Measurements from ENCODE around the gene ACP1. TPM values are rescaled to one million over a fixed set of nuclear protein-coding genes. Genes with fewer than 3 reads are reported as not detected.

The ACP1 gene
- total RNA-seq, 4 donors from 2014 or later = 54.0 to 81.5 (median 73.8) TPM

- DNase-seq (ENCODE audit: extremely low spot score) = no peak
- intact Hi-C loops (cut with DNase I) = no loop called here
- no peaks in the 10 kb centered on the region for H3K4me1 ChIP-seq
- peaks cover 4 to 38% (median 7%) of the 10 kb centered on the region in 4 donors for H3K36me3 ChIP-seq
- H3K27me3 ChIP-seq = no peaks in the 10 kb centered on the region
- TF ChIP-seq POLR2A (IDR thresholded peaks at IDR 0.05; ENCODE audit: low read depth) (no peak), POLR2AphosphoS5 (IDR thresholded peaks at IDR 0.05) (no peak), EP300 (IDR thresholded peaks at IDR 0.05) (no peak), CTCF (IDR thresholded peaks at IDR 0.05) (no peak)
- 90% methylated on average over 6 of the region's 6 CpGs for WGBS
- H3K9me3 ChIP-seq = no peaks in the 10 kb centered on the region
- H3K4me3 ChIP-seq = no peak overlapping the region
- H3K27ac ChIP-seq (replicated peaks in 1 of 4) = no peak overlapping the region
These were observed 12.6 kb upstream of the ACP1 start for GRCh38 chr2:252001-252602.

GRCh38 chr2:253202-253638, 11.5 kb upstream of the ACP1 start:
- Histone ChIP-seq H3K9me3 (peaks cover 0 to 6% (median 0%) of the 10 kb centered on the region in 4 donors), H3K4me1 (no peaks in the 10 kb centered on the region), H3K27ac (replicated peaks in 1 of 4) (no peak overlapping the region), H3K4me3 (no peak overlapping the region), H3K27me3 (no peaks in the 10 kb centered on the region), H3K36me3 (peaks cover 0 to 30% (median 7%) of the 10 kb centered on the region in 4 donors)
- intact Hi-C loops (cut with DNase I) = no loop called here
- WGBS = 92% methylated on average over 8 of the region's 8 CpGs
- no peak for DNase-seq (ENCODE audit: extremely low spot score)
- TF ChIP-seq EP300 (IDR thresholded peaks at IDR 0.05) = no peak
- no peak for TF ChIP-seq POLR2AphosphoS5 (IDR thresholded peaks at IDR 0.05)
- no peak for TF ChIP-seq CTCF (IDR thresholded peaks at IDR 0.05)
- TF ChIP-seq POLR2A (IDR thresholded peaks at IDR 0.05; ENCODE audit: low read depth) = no peak

GRCh38 chr2:254241-254640, 10.5 kb upstream of the ACP1 start:
- 42% methylated on average over 7 of the region's 7 CpGs for WGBS
- DNase-seq (ENCODE audit: extremely low spot score) = no peak
- no peak overlapping the region for H3K4me3 ChIP-seq
- H3K27ac ChIP-seq (replicated peaks in 1 of 4) = no peak overlapping the region
- no peaks in the 10 kb centered on the region for H3K4me1 ChIP-seq
- TF ChIP-seq CTCF (IDR thresholded peaks at IDR 0.05) = no peak
- TF ChIP-seq POLR2A (IDR thresholded peaks at IDR 0.05; ENCODE audit: low read depth) = no peak
- no peak for TF ChIP-seq POLR2AphosphoS5 (IDR thresholded peaks at IDR 0.05)
- TF ChIP-seq EP300 (IDR thresholded peaks at IDR 0.05) = no peak
- peaks cover 0 to 22% (median 6%) of the 10 kb centered on the region in 4 donors for H3K36me3 ChIP-seq
- intact Hi-C loops (cut with DNase I) = no loop called here
- peaks cover 0 to 6% (median 0%) of the 10 kb centered on the region in 4 donors for H3K9me3 ChIP-seq
- H3K27me3 ChIP-seq = no peaks in the 10 kb centered on the region

- intact Hi-C loops (cut with DNase I) = no loop called here
- WGBS = 96% methylated on average over 2 of the region's 2 CpGs
- H3K9me3 ChIP-seq = peaks cover 0 to 6% (median 0%) of the 10 kb centered on the region in 4 donors
- TF ChIP-seq POLR2AphosphoS5 (IDR thresholded peaks at IDR 0.05) = no peak
- H3K27me3 ChIP-seq = no peaks in the 10 kb centered on the region
- DNase-seq (ENCODE audit: extremely low spot score) = no peak
- H3K4me3 ChIP-seq = no peak overlapping the region
- H3K36me3 ChIP-seq = peaks cover 0 to 14% (median 0%) of the 10 kb centered on the region in 4 donors
- H3K27ac ChIP-seq (replicated peaks in 1 of 4) = no peak overlapping the region
- H3K4me1 ChIP-seq = no peaks in the 10 kb centered on the region
These were observed 9.6 kb upstream of the ACP1 start for GRCh38 chr2:255195-255594.

GRCh38 chr2:256094-256493, 8.7 kb upstream of the ACP1 start:
- peaks cover 0 to 14% (median 0%) of the 10 kb centered on the region in 4 donors for H3K36me3 ChIP-seq
- DNase-seq (ENCODE audit: extremely low spot score) = no peak
- H3K9me3 ChIP-seq = peaks cover 0 to 6% (median 0%) of the 10 kb centered on the region in 4 donors
- WGBS = 92% methylated on average over 3 of the region's 3 CpGs
- H3K27me3 ChIP-seq = no peaks in the 10 kb centered on the region
- H3K27ac ChIP-seq (replicated peaks in 1 of 4) = no peak overlapping the region
- H3K4me3 ChIP-seq = no peak overlapping the region
- H3K4me1 ChIP-seq = no peaks in the 10 kb centered on the region
- TF ChIP-seq POLR2A (IDR thresholded peaks at IDR 0.05; ENCODE audit: low read depth) (no peak), CTCF (IDR thresholded peaks at IDR 0.05) (no peak), POLR2AphosphoS5 (IDR thresholded peaks at IDR 0.05) (no peak), EP300 (IDR thresholded peaks at IDR 0.05) (no peak)
- intact Hi-C loops (cut with DNase I) = no loop called here

All from esophagus muscularis mucosa (tissue), 4 donors.